A549 (cell line): ENCODE measurements around the gene VAV3. TPM values are rescaled to one million over a fixed set of nuclear protein-coding genes. Genes with fewer than 3 reads are reported as not detected.

Experiments used
- ATAC-seq, 2 experiments: fragments of 200-7000 bp in 1 of 2; fragments of >200 bp in 1 of 2; cut with Nextera tagmentation in 1 of 2; cut with Tn5 transposase in 1 of 2; 3 replicates each; pipeline versions ENCODE4 v1.8.0 to v1.9.1; 2018 to 2020; ENCODE audit warnings: mild to moderate bottlenecking in 1 of 2, moderate library complexity in 1 of 2
- CTCF ChIA-PET: fragments of 300-600 bp; sonication (Branson Sonifier 250); formaldehyde crosslinking; extraction: SDS; loops from one replicate; lab custom pipeline; 2021; ENCODE audit warnings: antibody characterized with exemption, inconsistent platforms; lab: Yijun Ruan, JAX
- POLR2A ChIA-PET: fragments of 350-600 bp; formaldehyde crosslinking; extraction: SDS; loops from one replicate; lab custom pipeline; 2021; ENCODE audit warnings: antibody characterized with exemption, inconsistent platforms; lab: Yijun Ruan, JAX
- DNase-seq, 2 experiments: peaks; one replicate each; pipeline versions ENCODE4 v3.0.0 to v3.0.0-alpha.2; 2011 to 2016; ENCODE audit warnings: low read depth in 1 of 2, low spot score in 1 of 2
- FAIRE-seq: peaks from 2 replicates; lab custom pipeline; 2011; peaks lifted over from hg19 to GRCh38; lab: Jason Lieb, UNC
- H3K27ac ChIP-seq, 2 experiments: fragments of >200 bp; sonication (Bioruptor Twin); formaldehyde crosslinking; 3 replicates each; pipeline ENCODE4 v1.5.1; 2016 to 2017
- H3K4me1 ChIP-seq: fragments of >200 bp; sonication (Bioruptor Twin); formaldehyde crosslinking; 3 replicates; pipeline ENCODE4 v1.6.1; 2016
- H3K4me2 ChIP-seq: fragments of >200 bp; sonication (Bioruptor Twin); formaldehyde crosslinking; 3 replicates; pipeline ENCODE4 v1.6.1; 2016
- H3K4me3 ChIP-seq: fragments of >200 bp; sonication (Bioruptor Twin); formaldehyde crosslinking; 3 replicates; pipeline ENCODE4 v1.5.1; 2016
- H3K9me3 ChIP-seq: fragments of >200 bp; sonication (Bioruptor Twin); formaldehyde crosslinking; 3 replicates; pipeline ENCODE4 v1.6.1; 2016
- ATOH8 ChIP-seq: fragments of 250-450 bp; sonication (Bioruptor Pico); IDR thresholded peaks from 2 replicates; pipeline ENCODE4 v1.5.0; 2020; ENCODE audit warnings: low read depth, mild to moderate bottlenecking, moderate library complexity
- BCL3 ChIP-seq: fragments of >200 bp; sonication (Bioruptor Twin); formaldehyde crosslinking; IDR thresholded peaks from 3 replicates; pipeline ENCODE4 v1.6.1; 2016
- BHLHE40 ChIP-seq: IDR thresholded peaks from 2 replicates; pipeline ENCODE4 v1.6.1; 2012; ENCODE audit warnings: low read depth, low read length, inconsistent platforms
- CHD4 ChIP-seq: fragments of 200-600 bp; sonication (generic); IDR thresholded peaks from 2 replicates; pipeline ENCODE4 v1.6.1; 2016; ENCODE audit warnings: antibody characterized with exemption, mild to moderate bottlenecking, borderline replicate concordance
- ELK1 ChIP-seq: fragments of 150-350 bp; IDR thresholded peaks from 2 replicates; pipeline ENCODE4 v1.6.1; 2014; ENCODE audit warnings: low read depth, mild to moderate bottlenecking, low read length
- EP300 ChIP-seq, 2 experiments: fragments of >200 bp; sonication (Bioruptor Twin); formaldehyde crosslinking; IDR thresholded peaks; 2 replicates in 1 of 2; 3 replicates in 1 of 2; pipeline ENCODE4 v1.6.1; 2016 to 2017
- ESRRA ChIP-seq: fragments of 150-350 bp; IDR thresholded peaks from 2 replicates; pipeline ENCODE4 v1.6.1; 2014; ENCODE audit warnings: mild to moderate bottlenecking, low read length, borderline replicate concordance
- FOXS1 ChIP-seq: fragments of 250-450 bp; sonication (Bioruptor Pico); IDR thresholded peaks from 2 replicates; pipeline ENCODE4 v1.5.0; 2020; ENCODE audit warnings: mild to moderate bottlenecking, moderate library complexity
- GATA3 ChIP-seq: IDR thresholded peaks from 2 replicates; pipeline ENCODE4 v1.6.1; 2012; ENCODE audit warnings: borderline replicate concordance
- HDAC2 ChIP-seq: fragments of 200-600 bp; sonication (generic); IDR thresholded peaks from 2 replicates; pipeline ENCODE4 v1.6.1; 2016
- HES2 ChIP-seq: fragments of >200 bp; sonication (Bioruptor Twin); formaldehyde crosslinking; IDR thresholded peaks from 2 replicates; pipeline ENCODE4 v1.6.1; 2016
- HEYL ChIP-seq: fragments of 250-450 bp; sonication (Bioruptor Pico); IDR thresholded peaks from 2 replicates; pipeline ENCODE4 v1.8.0; 2021; ENCODE audit warnings: mild to moderate bottlenecking, moderate library complexity
- HMGXB4 ChIP-seq: fragments of 250-450 bp; sonication (Bioruptor Pico); IDR thresholded peaks from 2 replicates; pipeline ENCODE4 v1.5.0; 2021; ENCODE audit warnings: mild to moderate bottlenecking, moderate library complexity, borderline replicate concordance
- HOXA7 ChIP-seq: fragments of 250-450 bp; sonication (Bioruptor Pico); IDR thresholded peaks from 2 replicates; pipeline ENCODE4 v1.5.0; 2020; ENCODE audit warnings: mild to moderate bottlenecking, moderate library complexity
- HOXB5 ChIP-seq: fragments of 250-450 bp; sonication (Bioruptor Pico); IDR thresholded peaks from 2 replicates; pipeline ENCODE4 v1.5.0; 2020; ENCODE audit warnings: mild to moderate bottlenecking, moderate library complexity
- JUN ChIP-seq, 2 experiments: fragments of >200 bp; sonication (Bioruptor Twin); formaldehyde crosslinking; IDR thresholded peaks; 2 replicates in 1 of 2; 3 replicates in 1 of 2; pipeline ENCODE4 v1.6.1; 2016 to 2017
- KDM5A ChIP-seq: fragments of 200-600 bp; sonication (generic); IDR thresholded peaks from 2 replicates; pipeline ENCODE4 v1.6.1; 2016; ENCODE audit warnings: antibody characterized with exemption, mild to moderate bottlenecking
- MAFK ChIP-seq: fragments of 450-650 bp; IDR thresholded peaks from 2 replicates; pipeline ENCODE4 v1.6.1; 2014; ENCODE audit not compliant: partially characterized antibody
- MAX ChIP-seq: IDR thresholded peaks from 2 replicates; pipeline ENCODE4 v1.6.1; 2012
- NFE2L2 ChIP-seq: fragments of 150-350 bp; conservative IDR thresholded peaks from 2 replicates; pipeline ENCODE4 v1.6.1; 2014; ENCODE audit warnings: low read length
- NPAS2 ChIP-seq: fragments of 250-450 bp; sonication (Bioruptor Pico); IDR thresholded peaks from 2 replicates; pipeline ENCODE4 v1.8.0; 2022; ENCODE audit warnings: mild to moderate bottlenecking, moderate library complexity, borderline replicate concordance
- POLR2AphosphoS2 ChIP-seq: conservative IDR thresholded peaks from 2 replicates; pipeline ENCODE4 v1.6.1; 2012; ENCODE audit warnings: low read length, improper control_type of control experiment, inconsistent platforms
- RAD21 ChIP-seq, 2 experiments: fragments of >200 bp in 1 of 2; sonication (Bioruptor Twin) in 1 of 2; formaldehyde crosslinking in 1 of 2; IDR thresholded peaks in 1 of 2; conservative IDR thresholded peaks in 1 of 2; 2 replicates in 1 of 2; 3 replicates in 1 of 2; pipeline ENCODE4 v1.6.1; 2012 to 2018; ENCODE audit warnings: inconsistent platforms in 1 of 2
- RARB ChIP-seq: fragments of 250-450 bp; sonication (Bioruptor Pico); IDR thresholded peaks from 2 replicates; pipeline ENCODE4 v1.8.0; 2021; ENCODE audit warnings: mild to moderate bottlenecking, moderate library complexity
- SMC3 ChIP-seq: fragments of >200 bp; sonication (Bioruptor Twin); formaldehyde crosslinking; IDR thresholded peaks from 3 replicates; pipeline ENCODE4 v1.6.1; 2018; ENCODE audit warnings: inconsistent platforms
- SREBF2 ChIP-seq: fragments of 450-650 bp; IDR thresholded peaks from 2 replicates; pipeline ENCODE4 v1.6.1; 2014; ENCODE audit warnings: mild to moderate bottlenecking, moderate library complexity
- TFCP2L1 ChIP-seq: fragments of 250-450 bp; sonication (Bioruptor Pico); IDR thresholded peaks from 2 replicates; pipeline ENCODE4 v1.5.0; 2021; ENCODE audit warnings: mild to moderate bottlenecking
- TP53 ChIP-seq: fragments of 250-450 bp; sonication (Bioruptor Pico); IDR thresholded peaks from 2 replicates; pipeline ENCODE4 v1.5.0; 2021; ENCODE audit warnings: mild to moderate bottlenecking, moderate library complexity
- ZNF302 ChIP-seq: fragments of 250-450 bp; sonication (Bioruptor Pico); IDR thresholded peaks from 2 replicates; pipeline ENCODE4 v1.9.0; 2021; ENCODE audit warnings: inconsistent platforms, mild to moderate bottlenecking, moderate library complexity
- WGBS: methylation state at CpG from one replicate; pipeline ENCODE4 v1.1.6; 2017; ENCODE audit errors: missing lambda C conversion rate; 5-methylcytosine and 5-hydroxymethylcytosine counted together
- polyA plus RNA-seq, 4 experiments: library from polyadenylated mRNA; depleted of rRNA in 3 of 4; stranded (reverse); fragments of >200 nt; fragmentation: RNase III in 1 of 4; extraction: RNeasy Plus Mini Kit Qiagen cat#74134 plus additional on column Dnase treatment in 1 of 4; gene quantifications; 2 replicates in 3 of 4; 3 replicates in 1 of 4; pipeline ENCODE4 v1.2.3, GENCODE V29; 2011 to 2017

VAV3 gene
- polyA plus RNA-seq, 2 of the 4 experiments (the other 2 are of a cell fraction), result 12.8 to 22.7 TPM

GRCh38 chr1:107622535-107622934 lies 342.4 kb downstream of the VAV3 start:
- CTCF ChIA-PET, result no interaction called here
- H3K4me1 ChIP-seq, result no peaks in the 10 kb centered on the region
- no peak overlapping the region for H3K4me3 ChIP-seq
- no peak for FAIRE-seq
- WGBS, result 59% methylated on average over 4 of the region's 4 CpGs
- TF ChIP-seq BCL3, result no peak
- no peak for TF ChIP-seq EP300 (IDR thresholded peaks at IDR 0.05)
- TF ChIP-seq ELK1, result no peak
- TF ChIP-seq NFE2L2, result no peak
- TF ChIP-seq BHLHE40, result no peak
- no peak for TF ChIP-seq RAD21 (conservative IDR thresholded peaks at IDR 0.05 in 1 of 2, IDR thresholded peaks at IDR 0.05 in 1 of 2)
- no peak for TF ChIP-seq MAX
- no peak for TF ChIP-seq HOXB5
- no peak for TF ChIP-seq SREBF2
- no peak for TF ChIP-seq ZNF302 (CRISPR knock-in tag)
- no peak for TF ChIP-seq HDAC2
- TF ChIP-seq HES2, result no peak
- no peak for TF ChIP-seq JUN (IDR thresholded peaks at IDR 0.05)
- no peak for TF ChIP-seq HOXA7 (CRISPR knock-in tag)
- TF ChIP-seq CHD4, result no peak
- no peak for TF ChIP-seq HEYL
- H3K9me3 ChIP-seq, result no peaks in the 10 kb centered on the region
- POLR2A ChIA-PET, result no interaction called here
- DNase-seq, result no peak
- no peak overlapping the region for H3K4me2 ChIP-seq
- no peak overlapping the region for H3K27ac ChIP-seq
- no peak for ATAC-seq

GRCh38 chr1:107620753-107621152 lies 344.2 kb downstream of the VAV3 start:
- ChIA-PET POLR2A (no interaction called here), CTCF (no interaction called here)
- TF ChIP-seq KDM5A (no peak), HEYL (no peak), SMC3 (no peak), ESRRA (no peak), ELK1 (no peak), HES2 (no peak), MAX (no peak), HMGXB4 (no peak), FOXS1 (no peak), HDAC2 (no peak), MAFK (no peak), NPAS2 (CRISPR knock-in tag) (no peak), BHLHE40 (no peak), TP53 (CRISPR knock-in tag) (no peak), ATOH8 (CRISPR knock-in tag) (no peak), POLR2AphosphoS2 (no peak), RARB (CRISPR knock-in tag) (no peak), TFCP2L1 (CRISPR knock-in tag) (no peak), GATA3 (no peak)
- H3K4me3 ChIP-seq, result no peak overlapping the region
- 54% methylated on average over 1 of the region's 1 CpG for WGBS
- DNase-seq, result no peak
- H3K4me1 ChIP-seq, result no peaks in the 10 kb centered on the region
- H3K9me3 ChIP-seq, result no peaks in the 10 kb centered on the region
- H3K4me2 ChIP-seq, result no peak overlapping the region
- FAIRE-seq, result no peak
- H3K27ac ChIP-seq, result no peak overlapping the region
- no peak for ATAC-seq
